GM12875 (cell line): Measurements from ENCODE around the gene ETF1.

Experiments
- H3K4me3 ChIP-seq: one replicate; pipeline ENCODE4 v1.5.1; 2011; ENCODE audit warnings: low read depth, low read length, control low read depth
- CTCF ChIP-seq: IDR thresholded peaks from 2 replicates; pipeline ENCODE4 v1.5.1; 2011; ENCODE audit warnings: low read depth, mild to moderate bottlenecking, control low read depth, inconsistent platforms, low read length, moderate library complexity, borderline replicate concordance; ENCODE audit not compliant: insufficient read depth

ETF1 gene

GRCh38 chr5:138580001-138580400 is 37.0 kb upstream of the ETF1 start:
- H3K4me3 ChIP-seq: no peak overlapping the region
- no peak for TF ChIP-seq CTCF

- no peak for TF ChIP-seq CTCF
- no peak overlapping the region for H3K4me3 ChIP-seq
Observed at GRCh38 chr5:138579517-138579863, 36.5 kb upstream of the ETF1 start.

- no peak for TF ChIP-seq CTCF
- no peak overlapping the region for H3K4me3 ChIP-seq
Observed at GRCh38 chr5:138577452-138577851, 34.4 kb upstream of the ETF1 start.

- peak within 1 kb of the TSS; percentile 77 for H3K4me3 ChIP-seq
- TF ChIP-seq CTCF: no peak
Observed at GRCh38 chr5:138575194-138576015, 32.4 kb upstream of the ETF1 start, which contains the start of gene HSPA9. Gene HSPA9, minus strand, starts transcription at chr5:138575401. Its CDS starts 83 bp downstream, at chr5:138575318.

GRCh38 chr5:138574744-138575193 is 31.7 kb upstream of the ETF1 start:
- H3K4me3 ChIP-seq: peak overlapping the region; percentile 77
- no peak for TF ChIP-seq CTCF

GRCh38 chr5:138573949-138574670 is 31.1 kb upstream of the ETF1 start:
- TF ChIP-seq CTCF: no peak
- peak overlapping the region; percentile 77 for H3K4me3 ChIP-seq
